ENCODE results near the gene PHLPP1.

DNA sequence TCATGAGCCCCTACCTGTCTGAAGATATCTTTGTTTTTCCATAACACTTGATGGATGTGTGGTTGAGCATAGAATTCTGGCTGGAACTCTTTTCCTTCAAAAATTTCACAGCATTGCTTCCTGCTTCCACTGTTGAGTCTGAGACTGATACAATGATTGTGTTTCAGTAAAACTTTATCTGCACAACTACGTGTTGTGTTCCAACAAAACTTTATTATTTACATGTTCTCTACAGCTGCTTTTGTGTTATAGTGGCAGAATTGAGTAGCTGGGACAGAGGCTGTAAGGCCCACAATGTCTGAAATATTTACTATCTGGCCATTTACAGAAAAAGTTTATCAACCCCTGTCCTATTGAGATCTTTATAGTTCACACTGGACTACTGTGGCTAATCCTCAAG, 275.3 kb downstream of the PHLPP1 start:
- TF ChIP-seq POLR2AphosphoS5 (IDR thresholded peaks at IDR 0.05; ENCODE audit: low read depth) = no peak
- TF ChIP-seq EZH2 (IDR thresholded peaks at IDR 0.05; ENCODE audit: low read depth, unreplicated experiment) = no peak
- TF ChIP-seq, protein P1, sequence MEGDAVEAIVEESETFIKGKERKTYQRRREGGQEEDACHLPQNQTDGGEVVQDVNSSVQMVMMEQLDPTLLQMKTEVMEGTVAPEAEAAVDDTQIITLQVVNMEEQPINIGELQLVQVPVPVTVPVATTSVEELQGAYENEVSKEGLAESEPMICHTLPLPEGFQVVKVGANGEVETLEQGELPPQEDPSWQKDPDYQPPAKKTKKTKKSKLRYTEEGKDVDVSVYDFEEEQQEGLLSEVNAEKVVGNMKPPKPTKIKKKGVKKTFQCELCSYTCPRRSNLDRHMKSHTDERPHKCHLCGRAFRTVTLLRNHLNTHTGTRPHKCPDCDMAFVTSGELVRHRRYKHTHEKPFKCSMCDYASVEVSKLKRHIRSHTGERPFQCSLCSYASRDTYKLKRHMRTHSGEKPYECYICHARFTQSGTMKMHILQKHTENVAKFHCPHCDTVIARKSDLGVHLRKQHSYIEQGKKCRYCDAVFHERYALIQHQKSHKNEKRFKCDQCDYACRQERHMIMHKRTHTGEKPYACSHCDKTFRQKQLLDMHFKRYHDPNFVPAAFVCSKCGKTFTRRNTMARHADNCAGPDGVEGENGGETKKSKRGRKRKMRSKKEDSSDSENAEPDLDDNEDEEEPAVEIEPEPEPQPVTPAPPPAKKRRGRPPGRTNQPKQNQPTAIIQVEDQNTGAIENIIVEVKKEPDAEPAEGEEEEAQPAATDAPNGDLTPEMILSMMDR (conservative IDR thresholded peaks at IDR 0.05; ENCODE audit: low read depth in 2 of 2) = no peak
- TF ChIP-seq EZH2phosphoT487 (IDR thresholded peaks at IDR 0.05; ENCODE audit: unreplicated experiment) = no peak
- TF ChIP-seq, protein P2, sequence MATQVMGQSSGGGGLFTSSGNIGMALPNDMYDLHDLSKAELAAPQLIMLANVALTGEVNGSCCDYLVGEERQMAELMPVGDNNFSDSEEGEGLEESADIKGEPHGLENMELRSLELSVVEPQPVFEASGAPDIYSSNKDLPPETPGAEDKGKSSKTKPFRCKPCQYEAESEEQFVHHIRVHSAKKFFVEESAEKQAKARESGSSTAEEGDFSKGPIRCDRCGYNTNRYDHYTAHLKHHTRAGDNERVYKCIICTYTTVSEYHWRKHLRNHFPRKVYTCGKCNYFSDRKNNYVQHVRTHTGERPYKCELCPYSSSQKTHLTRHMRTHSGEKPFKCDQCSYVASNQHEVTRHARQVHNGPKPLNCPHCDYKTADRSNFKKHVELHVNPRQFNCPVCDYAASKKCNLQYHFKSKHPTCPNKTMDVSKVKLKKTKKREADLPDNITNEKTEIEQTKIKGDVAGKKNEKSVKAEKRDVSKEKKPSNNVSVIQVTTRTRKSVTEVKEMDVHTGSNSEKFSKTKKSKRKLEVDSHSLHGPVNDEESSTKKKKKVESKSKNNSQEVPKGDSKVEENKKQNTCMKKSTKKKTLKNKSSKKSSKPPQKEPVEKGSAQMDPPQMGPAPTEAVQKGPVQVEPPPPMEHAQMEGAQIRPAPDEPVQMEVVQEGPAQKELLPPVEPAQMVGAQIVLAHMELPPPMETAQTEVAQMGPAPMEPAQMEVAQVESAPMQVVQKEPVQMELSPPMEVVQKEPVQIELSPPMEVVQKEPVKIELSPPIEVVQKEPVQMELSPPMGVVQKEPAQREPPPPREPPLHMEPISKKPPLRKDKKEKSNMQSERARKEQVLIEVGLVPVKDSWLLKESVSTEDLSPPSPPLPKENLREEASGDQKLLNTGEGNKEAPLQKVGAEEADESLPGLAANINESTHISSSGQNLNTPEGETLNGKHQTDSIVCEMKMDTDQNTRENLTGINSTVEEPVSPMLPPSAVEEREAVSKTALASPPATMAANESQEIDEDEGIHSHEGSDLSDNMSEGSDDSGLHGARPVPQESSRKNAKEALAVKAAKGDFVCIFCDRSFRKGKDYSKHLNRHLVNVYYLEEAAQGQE (IDR thresholded peaks at IDR 0.05; ENCODE audit: unreplicated experiment) = no peak
- TF ChIP-seq JUNB (IDR thresholded peaks at IDR 0.05; ENCODE audit: unreplicated experiment) = no peak
- TF ChIP-seq CREB1 (CRISPR knock-in tag; IDR thresholded peaks at IDR 0.05; ENCODE audit: low read depth) = no peak
- TF ChIP-seq, protein P3, sequence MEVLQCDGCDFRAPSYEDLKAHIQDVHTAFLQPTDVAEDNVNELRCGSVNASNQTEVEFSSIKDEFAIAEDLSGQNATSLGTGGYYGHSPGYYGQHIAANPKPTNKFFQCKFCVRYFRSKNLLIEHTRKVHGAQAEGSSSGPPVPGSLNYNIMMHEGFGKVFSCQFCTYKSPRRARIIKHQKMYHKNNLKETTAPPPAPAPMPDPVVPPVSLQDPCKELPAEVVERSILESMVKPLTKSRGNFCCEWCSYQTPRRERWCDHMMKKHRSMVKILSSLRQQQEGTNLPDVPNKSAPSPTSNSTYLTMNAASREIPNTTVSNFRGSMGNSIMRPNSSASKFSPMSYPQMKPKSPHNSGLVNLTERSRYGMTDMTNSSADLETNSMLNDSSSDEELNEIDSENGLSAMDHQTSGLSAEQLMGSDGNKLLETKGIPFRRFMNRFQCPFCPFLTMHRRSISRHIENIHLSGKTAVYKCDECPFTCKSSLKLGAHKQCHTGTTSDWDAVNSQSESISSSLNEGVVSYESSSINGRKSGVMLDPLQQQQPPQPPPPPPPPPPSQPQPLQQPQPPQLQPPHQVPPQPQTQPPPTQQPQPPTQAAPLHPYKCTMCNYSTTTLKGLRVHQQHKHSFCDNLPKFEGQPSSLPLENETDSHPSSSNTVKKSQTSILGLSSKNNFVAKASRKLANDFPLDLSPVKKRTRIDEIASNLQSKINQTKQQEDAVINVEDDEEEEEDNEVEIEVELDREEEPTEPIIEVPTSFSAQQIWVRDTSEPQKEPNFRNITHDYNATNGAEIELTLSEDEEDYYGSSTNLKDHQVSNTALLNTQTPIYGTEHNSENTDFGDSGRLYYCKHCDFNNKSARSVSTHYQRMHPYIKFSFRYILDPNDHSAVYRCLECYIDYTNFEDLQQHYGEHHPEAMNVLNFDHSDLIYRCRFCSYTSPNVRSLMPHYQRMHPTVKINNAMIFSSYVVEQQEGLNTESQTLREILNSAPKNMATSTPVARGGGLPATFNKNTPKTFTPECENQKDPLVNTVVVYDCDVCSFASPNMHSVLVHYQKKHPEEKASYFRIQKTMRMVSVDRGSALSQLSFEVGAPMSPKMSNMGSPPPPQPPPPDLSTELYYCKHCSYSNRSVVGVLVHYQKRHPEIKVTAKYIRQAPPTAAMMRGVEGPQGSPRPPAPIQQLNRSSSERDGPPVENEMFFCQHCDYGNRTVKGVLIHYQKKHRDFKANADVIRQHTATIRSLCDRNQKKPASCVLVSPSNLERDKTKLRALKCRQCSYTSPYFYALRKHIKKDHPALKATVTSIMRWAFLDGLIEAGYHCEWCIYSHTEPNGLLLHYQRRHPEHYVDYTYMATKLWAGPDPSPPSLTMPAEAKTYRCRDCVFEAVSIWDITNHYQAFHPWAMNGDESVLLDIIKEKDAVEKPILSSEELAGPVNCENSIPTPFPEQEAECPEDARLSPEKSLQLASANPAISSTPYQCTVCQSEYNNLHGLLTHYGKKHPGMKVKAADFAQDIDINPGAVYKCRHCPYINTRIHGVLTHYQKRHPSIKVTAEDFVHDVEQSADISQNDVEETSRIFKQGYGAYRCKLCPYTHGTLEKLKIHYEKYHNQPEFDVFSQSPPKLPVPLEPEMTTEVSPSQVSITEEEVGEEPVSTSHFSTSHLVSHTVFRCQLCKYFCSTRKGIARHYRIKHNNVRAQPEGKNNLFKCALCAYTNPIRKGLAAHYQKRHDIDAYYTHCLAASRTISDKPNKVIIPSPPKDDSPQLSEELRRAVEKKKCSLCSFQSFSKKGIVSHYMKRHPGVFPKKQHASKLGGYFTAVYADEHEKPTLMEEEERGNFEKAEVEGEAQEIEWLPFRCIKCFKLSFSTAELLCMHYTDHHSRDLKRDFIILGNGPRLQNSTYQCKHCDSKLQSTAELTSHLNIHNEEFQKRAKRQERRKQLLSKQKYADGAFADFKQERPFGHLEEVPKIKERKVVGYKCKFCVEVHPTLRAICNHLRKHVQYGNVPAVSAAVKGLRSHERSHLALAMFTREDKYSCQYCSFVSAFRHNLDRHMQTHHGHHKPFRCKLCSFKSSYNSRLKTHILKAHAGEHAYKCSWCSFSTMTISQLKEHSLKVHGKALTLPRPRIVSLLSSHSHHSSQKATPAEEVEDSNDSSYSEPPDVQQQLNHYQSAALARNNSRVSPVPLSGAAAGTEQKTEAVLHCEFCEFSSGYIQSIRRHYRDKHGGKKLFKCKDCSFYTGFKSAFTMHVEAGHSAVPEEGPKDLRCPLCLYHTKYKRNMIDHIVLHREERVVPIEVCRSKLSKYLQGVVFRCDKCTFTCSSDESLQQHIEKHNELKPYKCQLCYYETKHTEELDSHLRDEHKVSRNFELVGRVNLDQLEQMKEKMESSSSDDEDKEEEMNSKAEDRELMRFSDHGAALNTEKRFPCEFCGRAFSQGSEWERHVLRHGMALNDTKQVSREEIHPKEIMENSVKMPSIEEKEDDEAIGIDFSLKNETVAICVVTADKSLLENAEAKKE (CRISPR knock-in tag; IDR thresholded peaks at IDR 0.05) = no peak
- no peak for TF ChIP-seq STAT1 (IDR thresholded peaks at IDR 0.05; ENCODE audit: unreplicated experiment)
- TF ChIP-seq, protein P4, sequence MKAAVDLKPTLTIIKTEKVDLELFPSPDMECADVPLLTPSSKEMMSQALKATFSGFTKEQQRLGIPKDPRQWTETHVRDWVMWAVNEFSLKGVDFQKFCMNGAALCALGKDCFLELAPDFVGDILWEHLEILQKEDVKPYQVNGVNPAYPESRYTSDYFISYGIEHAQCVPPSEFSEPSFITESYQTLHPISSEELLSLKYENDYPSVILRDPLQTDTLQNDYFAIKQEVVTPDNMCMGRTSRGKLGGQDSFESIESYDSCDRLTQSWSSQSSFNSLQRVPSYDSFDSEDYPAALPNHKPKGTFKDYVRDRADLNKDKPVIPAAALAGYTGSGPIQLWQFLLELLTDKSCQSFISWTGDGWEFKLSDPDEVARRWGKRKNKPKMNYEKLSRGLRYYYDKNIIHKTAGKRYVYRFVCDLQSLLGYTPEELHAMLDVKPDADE (IDR thresholded peaks at IDR 0.05) = no peak
- TF ChIP-seq ZNF114 (CRISPR knock-in tag; IDR thresholded peaks at IDR 0.05) = no peak
- TF ChIP-seq NANOG (IDR thresholded peaks at IDR 0.05; ENCODE audit: borderline replicate concordance) = no peak
